ENCODE measurements around the gene C1orf174.

- no peak for TF ChIP-seq POLR2AphosphoS5 (IDR thresholded peaks at IDR 0.05; ENCODE audit: low read depth, low read length)
- TF ChIP-seq POLR2A (IDR thresholded peaks at IDR 0.05; ENCODE audit: low read depth, low read length), result no peak
Observed at GRCh38 chr1:3932156-3932919, 32.3 kb upstream of the C1orf174 start.
